ENCODE data around the gene FAM171A1. TPM values are rescaled to one million over a fixed set of nuclear protein-coding genes. Genes with fewer than 3 reads are reported as not detected.

The FAM171A1 gene
- total RNA-seq, 1 experiment from 2014 or later: 19.2 TPM

DNA sequence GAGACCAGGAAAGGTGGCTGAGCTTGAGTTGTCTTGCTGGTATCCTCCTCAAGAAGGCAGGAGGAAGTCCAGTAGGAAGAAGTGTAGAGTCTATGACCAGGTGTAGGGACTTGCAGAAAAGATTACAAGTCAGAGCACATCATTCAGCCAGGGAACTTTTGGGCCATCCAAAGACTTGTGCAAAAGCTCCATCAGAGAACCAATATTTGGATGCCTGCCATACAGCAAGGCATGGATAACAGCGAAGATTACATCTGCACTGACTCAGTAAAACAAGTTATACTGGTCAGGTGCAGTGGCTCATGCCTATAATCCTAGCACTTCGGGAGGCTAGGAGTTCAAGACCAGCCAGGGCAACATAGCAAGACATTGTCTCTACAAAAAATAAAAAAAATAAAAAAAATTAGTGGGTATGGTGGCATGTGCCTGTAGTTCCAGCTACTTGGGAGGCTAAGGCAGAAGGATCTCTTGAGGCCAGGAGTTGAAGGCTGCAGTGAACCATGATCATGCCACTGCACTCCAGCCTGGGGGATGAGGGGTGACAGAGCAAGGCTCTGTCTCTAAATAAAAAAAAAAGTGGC, 189.4 kb downstream of the FAM171A1 start:
- BruUV-seq (replicated peaks): no TSS peak
- intact Hi-C loops (cut with micrococcal nuclease; ENCODE audit: unreplicated experiment) (no loop called here), in situ Hi-C loops (cut with HindIII; ENCODE audit: low pct_unique_long_range_greater_than_20kb, low sequenced_read_pairs) (no loop called here)
- Histone ChIP-seq H3K4me1 (ENCODE audit: control insufficient read depth, insufficient read depth, low read length) (no peaks in the 10 kb centered on the region), H3K4me3 (ENCODE audit: low read depth in 2 of 2, low read length in 2 of 2) (no peak overlapping the region), H3K27ac (ENCODE audit: low read length) (no peak overlapping the region), H3K36me3 (ENCODE audit: control insufficient read depth, insufficient read depth, low read length) (no peaks in the 10 kb centered on the region), H3K9me3 (ENCODE audit: control insufficient read depth, insufficient read depth, low read depth, low read length) (no peaks in the 10 kb centered on the region), H3K27me3 (ENCODE audit: control insufficient read depth, insufficient read depth, low read length) (no peaks in the 10 kb centered on the region)
- ATAC-seq (no peak), DNase-seq (ENCODE audit: low read depth, low spot score) (no peak)
- TF ChIP-seq TCF7L2 (IDR thresholded peaks at IDR 0.05; ENCODE audit: low read depth, low read length): no peak
- TF ChIP-seq, protein P1, sequence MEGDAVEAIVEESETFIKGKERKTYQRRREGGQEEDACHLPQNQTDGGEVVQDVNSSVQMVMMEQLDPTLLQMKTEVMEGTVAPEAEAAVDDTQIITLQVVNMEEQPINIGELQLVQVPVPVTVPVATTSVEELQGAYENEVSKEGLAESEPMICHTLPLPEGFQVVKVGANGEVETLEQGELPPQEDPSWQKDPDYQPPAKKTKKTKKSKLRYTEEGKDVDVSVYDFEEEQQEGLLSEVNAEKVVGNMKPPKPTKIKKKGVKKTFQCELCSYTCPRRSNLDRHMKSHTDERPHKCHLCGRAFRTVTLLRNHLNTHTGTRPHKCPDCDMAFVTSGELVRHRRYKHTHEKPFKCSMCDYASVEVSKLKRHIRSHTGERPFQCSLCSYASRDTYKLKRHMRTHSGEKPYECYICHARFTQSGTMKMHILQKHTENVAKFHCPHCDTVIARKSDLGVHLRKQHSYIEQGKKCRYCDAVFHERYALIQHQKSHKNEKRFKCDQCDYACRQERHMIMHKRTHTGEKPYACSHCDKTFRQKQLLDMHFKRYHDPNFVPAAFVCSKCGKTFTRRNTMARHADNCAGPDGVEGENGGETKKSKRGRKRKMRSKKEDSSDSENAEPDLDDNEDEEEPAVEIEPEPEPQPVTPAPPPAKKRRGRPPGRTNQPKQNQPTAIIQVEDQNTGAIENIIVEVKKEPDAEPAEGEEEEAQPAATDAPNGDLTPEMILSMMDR (IDR thresholded peaks at IDR 0.05): no peak
- TF ChIP-seq, protein P2, sequence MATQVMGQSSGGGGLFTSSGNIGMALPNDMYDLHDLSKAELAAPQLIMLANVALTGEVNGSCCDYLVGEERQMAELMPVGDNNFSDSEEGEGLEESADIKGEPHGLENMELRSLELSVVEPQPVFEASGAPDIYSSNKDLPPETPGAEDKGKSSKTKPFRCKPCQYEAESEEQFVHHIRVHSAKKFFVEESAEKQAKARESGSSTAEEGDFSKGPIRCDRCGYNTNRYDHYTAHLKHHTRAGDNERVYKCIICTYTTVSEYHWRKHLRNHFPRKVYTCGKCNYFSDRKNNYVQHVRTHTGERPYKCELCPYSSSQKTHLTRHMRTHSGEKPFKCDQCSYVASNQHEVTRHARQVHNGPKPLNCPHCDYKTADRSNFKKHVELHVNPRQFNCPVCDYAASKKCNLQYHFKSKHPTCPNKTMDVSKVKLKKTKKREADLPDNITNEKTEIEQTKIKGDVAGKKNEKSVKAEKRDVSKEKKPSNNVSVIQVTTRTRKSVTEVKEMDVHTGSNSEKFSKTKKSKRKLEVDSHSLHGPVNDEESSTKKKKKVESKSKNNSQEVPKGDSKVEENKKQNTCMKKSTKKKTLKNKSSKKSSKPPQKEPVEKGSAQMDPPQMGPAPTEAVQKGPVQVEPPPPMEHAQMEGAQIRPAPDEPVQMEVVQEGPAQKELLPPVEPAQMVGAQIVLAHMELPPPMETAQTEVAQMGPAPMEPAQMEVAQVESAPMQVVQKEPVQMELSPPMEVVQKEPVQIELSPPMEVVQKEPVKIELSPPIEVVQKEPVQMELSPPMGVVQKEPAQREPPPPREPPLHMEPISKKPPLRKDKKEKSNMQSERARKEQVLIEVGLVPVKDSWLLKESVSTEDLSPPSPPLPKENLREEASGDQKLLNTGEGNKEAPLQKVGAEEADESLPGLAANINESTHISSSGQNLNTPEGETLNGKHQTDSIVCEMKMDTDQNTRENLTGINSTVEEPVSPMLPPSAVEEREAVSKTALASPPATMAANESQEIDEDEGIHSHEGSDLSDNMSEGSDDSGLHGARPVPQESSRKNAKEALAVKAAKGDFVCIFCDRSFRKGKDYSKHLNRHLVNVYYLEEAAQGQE (IDR thresholded peaks at IDR 0.05; ENCODE audit: insufficient read depth in 1 of 2, low read depth in 2 of 2, low read length in 1 of 2): no peak
- TF ChIP-seq SIN3A (IDR thresholded peaks at IDR 0.05; ENCODE audit: borderline replicate concordance, insufficient read depth, low read depth, low read length): no peak
- TF ChIP-seq POLR2AphosphoS5 (IDR thresholded peaks at IDR 0.05; ENCODE audit: low read depth, low read length): no peak
- ChIA-PET CTCF (no interaction called here), POLR2A (no interaction called here)

DNA sequence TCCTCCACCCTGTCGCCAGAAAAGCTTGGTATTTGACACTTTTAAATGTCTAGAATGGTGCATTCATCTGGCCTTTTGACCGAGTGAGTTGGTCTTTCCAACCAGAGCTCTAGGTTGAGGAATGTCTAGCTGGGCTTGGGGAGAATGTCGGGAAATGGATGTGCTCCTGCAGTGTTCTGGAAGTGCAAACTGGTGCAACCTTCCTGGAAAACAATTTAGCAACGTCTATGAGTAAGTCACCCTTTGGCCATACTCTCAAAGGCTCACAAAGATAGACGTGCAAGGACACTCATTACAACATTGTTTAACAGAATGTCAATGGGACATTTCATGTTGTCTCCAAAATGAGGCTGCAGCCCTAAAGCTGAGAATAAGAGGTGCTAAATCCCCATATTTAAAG, 190.4 kb downstream of the FAM171A1 start:
- in situ Hi-C loops (cut with HindIII; ENCODE audit: low pct_unique_long_range_greater_than_20kb, low sequenced_read_pairs) (no loop called here), intact Hi-C loops (cut with micrococcal nuclease; ENCODE audit: unreplicated experiment) (no loop called here)
- Histone ChIP-seq H3K4me1 (ENCODE audit: control insufficient read depth, insufficient read depth, low read length) (no peaks in the 10 kb centered on the region), H3K27me3 (ENCODE audit: control insufficient read depth, insufficient read depth, low read length) (no peaks in the 10 kb centered on the region), H3K36me3 (ENCODE audit: control insufficient read depth, insufficient read depth, low read length) (no peaks in the 10 kb centered on the region), H3K27ac (ENCODE audit: low read length) (no peak overlapping the region), H3K4me3 (ENCODE audit: low read depth in 2 of 2, low read length in 2 of 2) (no peak overlapping the region), H3K9me3 (ENCODE audit: control insufficient read depth, insufficient read depth, low read depth, low read length) (no peaks in the 10 kb centered on the region)
- ChIA-PET CTCF (no interaction called here), POLR2A (no interaction called here)
- no peak for ATAC-seq
- no peak for DNase-seq (ENCODE audit: low read depth, low spot score)
- BruUV-seq (replicated peaks): no TSS peak
- no peak for TF ChIP-seq POLR2AphosphoS5 (IDR thresholded peaks at IDR 0.05; ENCODE audit: low read depth, low read length)
- TF ChIP-seq, protein P2 (IDR thresholded peaks at IDR 0.05; ENCODE audit: insufficient read depth in 1 of 2, low read depth in 2 of 2, low read length in 1 of 2): no peak
